ENCODE data around the gene CELF5. TPM values are rescaled to one million over a fixed set of nuclear protein-coding genes. Genes with fewer than 3 reads are reported as not detected.

CELF5 gene
- total and polyA plus RNA-seq, 10 of the 15 experiments (the other 5 are each of a cell fraction or from before 2014, with no cell fraction given) = 0.01 to 0.04 TPM; not detected in 8

DNA sequence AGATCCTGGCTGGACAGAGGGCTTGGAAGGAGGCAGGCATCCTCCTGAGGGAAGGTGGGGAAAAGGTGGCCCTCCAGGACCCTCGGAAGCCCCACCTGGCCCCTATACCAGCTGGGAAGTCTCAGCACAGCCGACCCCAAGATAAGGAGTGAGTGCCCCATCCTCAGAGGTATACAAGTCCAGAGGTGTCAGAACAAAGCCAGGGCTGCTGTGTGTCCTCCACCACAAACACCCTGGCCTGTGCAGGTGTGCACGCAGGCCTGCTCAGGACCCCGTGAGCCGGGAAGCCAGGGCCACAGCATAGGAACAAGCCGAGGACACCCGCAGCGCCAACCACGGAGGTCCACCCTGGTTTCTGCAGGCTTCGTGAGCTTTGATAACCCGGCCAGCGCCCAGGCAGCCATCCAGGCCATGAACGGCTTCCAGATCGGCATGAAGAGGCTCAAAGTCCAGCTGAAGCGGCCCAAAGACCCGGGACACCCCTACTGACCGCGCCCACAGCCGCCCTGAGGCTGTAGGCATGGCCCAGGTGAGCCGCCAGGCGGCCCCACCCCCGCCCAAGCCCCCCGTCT lies 68.6 kb downstream of the CELF5 start (continued):
- TF ChIP-seq, protein P1, sequence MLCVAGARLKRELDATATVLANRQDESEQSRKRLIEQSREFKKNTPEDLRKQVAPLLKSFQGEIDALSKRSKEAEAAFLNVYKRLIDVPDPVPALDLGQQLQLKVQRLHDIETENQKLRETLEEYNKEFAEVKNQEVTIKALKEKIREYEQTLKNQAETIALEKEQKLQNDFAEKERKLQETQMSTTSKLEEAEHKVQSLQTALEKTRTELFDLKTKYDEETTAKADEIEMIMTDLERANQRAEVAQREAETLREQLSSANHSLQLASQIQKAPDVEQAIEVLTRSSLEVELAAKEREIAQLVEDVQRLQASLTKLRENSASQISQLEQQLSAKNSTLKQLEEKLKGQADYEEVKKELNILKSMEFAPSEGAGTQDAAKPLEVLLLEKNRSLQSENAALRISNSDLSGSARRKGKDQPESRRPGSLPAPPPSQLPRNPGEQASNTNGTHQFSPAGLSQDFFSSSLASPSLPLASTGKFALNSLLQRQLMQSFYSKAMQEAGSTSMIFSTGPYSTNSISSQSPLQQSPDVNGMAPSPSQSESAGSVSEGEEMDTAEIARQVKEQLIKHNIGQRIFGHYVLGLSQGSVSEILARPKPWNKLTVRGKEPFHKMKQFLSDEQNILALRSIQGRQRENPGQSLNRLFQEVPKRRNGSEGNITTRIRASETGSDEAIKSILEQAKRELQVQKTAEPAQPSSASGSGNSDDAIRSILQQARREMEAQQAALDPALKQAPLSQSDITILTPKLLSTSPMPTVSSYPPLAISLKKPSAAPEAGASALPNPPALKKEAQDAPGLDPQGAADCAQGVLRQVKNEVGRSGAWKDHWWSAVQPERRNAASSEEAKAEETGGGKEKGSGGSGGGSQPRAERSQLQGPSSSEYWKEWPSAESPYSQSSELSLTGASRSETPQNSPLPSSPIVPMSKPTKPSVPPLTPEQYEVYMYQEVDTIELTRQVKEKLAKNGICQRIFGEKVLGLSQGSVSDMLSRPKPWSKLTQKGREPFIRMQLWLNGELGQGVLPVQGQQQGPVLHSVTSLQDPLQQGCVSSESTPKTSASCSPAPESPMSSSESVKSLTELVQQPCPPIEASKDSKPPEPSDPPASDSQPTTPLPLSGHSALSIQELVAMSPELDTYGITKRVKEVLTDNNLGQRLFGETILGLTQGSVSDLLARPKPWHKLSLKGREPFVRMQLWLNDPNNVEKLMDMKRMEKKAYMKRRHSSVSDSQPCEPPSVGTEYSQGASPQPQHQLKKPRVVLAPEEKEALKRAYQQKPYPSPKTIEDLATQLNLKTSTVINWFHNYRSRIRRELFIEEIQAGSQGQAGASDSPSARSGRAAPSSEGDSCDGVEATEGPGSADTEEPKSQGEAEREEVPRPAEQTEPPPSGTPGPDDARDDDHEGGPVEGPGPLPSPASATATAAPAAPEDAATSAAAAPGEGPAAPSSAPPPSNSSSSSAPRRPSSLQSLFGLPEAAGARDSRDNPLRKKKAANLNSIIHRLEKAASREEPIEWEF (IDR thresholded peaks at IDR 0.05; ENCODE audit: insufficient replicate concordance, low read depth, low read length) = no peak
- no peak for TF ChIP-seq PML (IDR thresholded peaks at IDR 0.05; ENCODE audit: low read length)
- TF ChIP-seq, protein P2, sequence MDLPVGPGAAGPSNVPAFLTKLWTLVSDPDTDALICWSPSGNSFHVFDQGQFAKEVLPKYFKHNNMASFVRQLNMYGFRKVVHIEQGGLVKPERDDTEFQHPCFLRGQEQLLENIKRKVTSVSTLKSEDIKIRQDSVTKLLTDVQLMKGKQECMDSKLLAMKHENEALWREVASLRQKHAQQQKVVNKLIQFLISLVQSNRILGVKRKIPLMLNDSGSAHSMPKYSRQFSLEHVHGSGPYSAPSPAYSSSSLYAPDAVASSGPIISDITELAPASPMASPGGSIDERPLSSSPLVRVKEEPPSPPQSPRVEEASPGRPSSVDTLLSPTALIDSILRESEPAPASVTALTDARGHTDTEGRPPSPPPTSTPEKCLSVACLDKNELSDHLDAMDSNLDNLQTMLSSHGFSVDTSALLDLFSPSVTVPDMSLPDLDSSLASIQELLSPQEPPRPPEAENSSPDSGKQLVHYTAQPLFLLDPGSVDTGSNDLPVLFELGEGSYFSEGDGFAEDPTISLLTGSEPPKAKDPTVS (IDR thresholded peaks at IDR 0.05; ENCODE audit: low read depth, low read length) = no peak

DNA sequence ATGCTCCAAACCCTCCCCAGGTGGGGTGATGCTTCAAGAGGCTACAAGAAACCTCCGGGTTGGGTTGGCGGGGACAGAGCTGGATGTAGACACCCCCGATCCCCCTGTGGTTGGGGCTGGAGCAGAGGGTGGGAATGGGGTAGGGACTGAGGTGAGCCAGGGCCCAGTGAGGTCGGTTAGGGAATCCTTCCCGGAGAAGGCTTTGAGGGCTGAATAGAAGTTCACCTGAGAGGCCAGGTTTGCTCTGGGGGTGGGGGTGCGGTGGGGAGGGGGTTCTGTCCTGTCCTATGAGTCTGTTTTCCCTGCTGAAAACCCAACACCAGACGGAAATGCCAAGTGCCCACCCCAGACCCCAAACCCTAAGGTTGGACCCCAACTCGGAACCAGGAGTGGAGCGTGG lies 69.1 kb downstream of the CELF5 start:
- in situ Hi-C loops (cut with MboI) = no loop called here
- RAD21 ChIA-PET (ENCODE audit: unreplicated experiment) = no interaction called here
- BruUV-seq (replicated peaks) = no TSS peak
- TF ChIP-seq, protein P3, sequence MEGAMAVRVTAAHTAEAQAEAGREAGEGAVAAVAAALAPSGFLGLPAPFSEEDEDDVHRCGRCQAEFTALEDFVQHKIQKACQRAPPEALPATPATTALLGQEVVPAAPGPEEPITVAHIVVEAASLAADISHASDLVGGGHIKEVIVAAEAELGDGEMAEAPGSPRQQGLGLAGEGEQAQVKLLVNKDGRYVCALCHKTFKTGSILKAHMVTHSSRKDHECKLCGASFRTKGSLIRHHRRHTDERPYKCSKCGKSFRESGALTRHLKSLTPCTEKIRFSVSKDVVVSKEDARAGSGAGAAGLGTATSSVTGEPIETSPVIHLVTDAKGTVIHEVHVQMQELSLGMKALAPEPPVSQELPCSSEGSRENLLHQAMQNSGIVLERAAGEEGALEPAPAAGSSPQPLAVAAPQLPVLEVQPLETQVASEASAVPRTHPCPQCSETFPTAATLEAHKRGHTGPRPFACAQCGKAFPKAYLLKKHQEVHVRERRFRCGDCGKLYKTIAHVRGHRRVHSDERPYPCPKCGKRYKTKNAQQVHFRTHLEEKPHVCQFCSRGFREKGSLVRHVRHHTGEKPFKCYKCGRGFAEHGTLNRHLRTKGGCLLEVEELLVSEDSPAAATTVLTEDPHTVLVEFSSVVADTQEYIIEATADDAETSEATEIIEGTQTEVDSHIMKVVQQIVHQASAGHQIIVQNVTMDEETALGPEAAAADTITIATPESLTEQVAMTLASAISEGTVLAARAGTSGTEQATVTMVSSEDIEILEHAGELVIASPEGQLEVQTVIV (IDR thresholded peaks at IDR 0.05; ENCODE audit: borderline replicate concordance, partially characterized antibody) = no peak
- TF ChIP-seq EED (IDR thresholded peaks at IDR 0.05; ENCODE audit: low read depth) (no peak), FOS (IDR thresholded peaks at IDR 0.05; ENCODE audit: borderline replicate concordance, extremely low read depth, insufficient read length) (no peak)
- TF ChIP-seq, protein P1 (IDR thresholded peaks at IDR 0.05; ENCODE audit: insufficient replicate concordance, low read depth, low read length) = no peak

More for the DNA sequence above, 69.1 kb downstream of the CELF5 start:
- Histone ChIP-seq H3K27me3 (replicated peaks in 1 of 2; ENCODE audit: control insufficient read depth in 2 of 2, insufficient read depth in 2 of 2, low read length in 1 of 2) (peaks cover 5 to 6% of the 10 kb centered on the region in 2 experiments; a peak in 3 of 4 replicates), H4K20me1 (ENCODE audit: control insufficient read depth, insufficient read depth) (no peaks in the 10 kb centered on the region), H3K27ac (ENCODE audit: control insufficient read depth, insufficient read depth) (no peak overlapping the region), H2AFZ (ENCODE audit: control insufficient read depth, low read depth, low read length) (no peak overlapping the region), H3K9ac (ENCODE audit: control insufficient read depth, insufficient read depth, low read length) (no peak overlapping the region), H3K79me2 (ENCODE audit: control insufficient read depth, insufficient read depth, low read length) (no peaks in the 10 kb centered on the region), H3K36me3 (ENCODE audit: control insufficient read depth in 2 of 2, insufficient read depth in 2 of 2, low read length in 1 of 2) (no peaks in the 10 kb centered on the region), H3K4me3 (no peak overlapping the region), H3K9me3 (replicated peaks; ENCODE audit: control insufficient read depth, insufficient read depth, low read length) (no peaks in the 10 kb centered on the region), H3K4me1 (ENCODE audit: control insufficient read depth, insufficient read depth, low read length) (no peaks in the 10 kb centered on the region), H3K4me2 (ENCODE audit: control insufficient read depth, insufficient read depth) (no peak overlapping the region)
- FAIRE-seq = no peak
- no peak for DNase-seq (ENCODE audit: low read depth, low spot score)
- ChIA-PET POLR2A (no interaction called here), CTCF (no interaction called here), SMC1A (ENCODE audit: uncharacterized antibody, unreplicated experiment) (no interaction called here)
- ATAC-seq = no peak
- WGBS (ENCODE audit: insufficient coverage, insufficient replicate concordance, low lambda C conversion rate, missing lambda C conversion rate) = 20% methylated on average over 6 of the region's 9 CpGs
- intact Hi-C loops (cut with micrococcal nuclease; ENCODE audit: unreplicated experiment) = no loop called here
